Stimulated activated CD8-positive, alpha-beta memory T cell treated with anti-CD3 and anti-CD28 coated beads, Interleukin-7, amount 100 ng/mL, for 24 hours (primary cell): ENCODE results near the gene PSMD12.
A peak's percentile ranks its signal among the peaks of the same experiment; 100 is the strongest.
"Not testable (repeated sequence)": the region's sequence is repeated elsewhere in the genome, so short reads cannot be mapped to it uniquely, and the experiment has no call there.

ENCODE experiments used
- DNase-seq: peaks from one replicate; pipeline ENCODE4 v3.0.0-alpha.2; 2020; ENCODE audit warnings: low read depth

Gene PSMD12

GRCh38 chr17:67310406-67310805 is 56.0 kb downstream of the PSMD12 start:
- DNase-seq, result no peak

GRCh38 chr17:67305446-67306235 is 60.7 kb downstream of the PSMD12 start:
- DNase-seq, result not testable (repeated sequence)

GRCh38 chr17:67297454-67297960 is 68.9 kb downstream of the PSMD12 start:
- no peak for DNase-seq

GRCh38 chr17:67294451-67295199 is 71.8 kb downstream of the PSMD12 start:
- DNase-seq, result no peak

- peak; percentile 28 for DNase-seq
Observed at GRCh38 chr17:67293251-67294203, 72.8 kb downstream of the PSMD12 start.

- DNase-seq, result no peak
Observed at GRCh38 chr17:67290711-67291291, 75.6 kb downstream of the PSMD12 start.

GRCh38 chr17:67290244-67290643 is 76.1 kb downstream of the PSMD12 start:
- DNase-seq, result no peak

GRCh38 chr17:67289181-67289876 is 77.0 kb downstream of the PSMD12 start:
- no peak for DNase-seq
